Neuron (in vitro differentiated cells): Measurements from ENCODE around the gene EXOC6B.

ENCODE experiments used
- H2AFZ ChIP-seq: one replicate; pipeline ENCODE4 v1.6.1; 2013; ENCODE audit warnings: low read depth, mild to moderate bottlenecking, inconsistent platforms, low read length, moderate library complexity
- H3K27me3 ChIP-seq: one replicate; pipeline ENCODE4 v1.6.1; 2013; ENCODE audit warnings: low read length; ENCODE audit not compliant: insufficient read depth
- H3K36me3 ChIP-seq: one replicate; pipeline ENCODE4 v1.6.1; 2013; ENCODE audit warnings: low read length; ENCODE audit not compliant: insufficient read depth
- H3K4me1 ChIP-seq: one replicate; pipeline ENCODE4 v1.6.1; 2013; ENCODE audit warnings: low read length; ENCODE audit not compliant: insufficient read depth
- H3K4me3 ChIP-seq: 2 replicates; pipeline ENCODE4 v1.5.1; 2013; ENCODE audit warnings: mild to moderate bottlenecking, low read length, moderate library complexity
- H3K9me3 ChIP-seq: one replicate; pipeline ENCODE4 v1.6.1; 2013; ENCODE audit warnings: low read length

The EXOC6B gene

DNA sequence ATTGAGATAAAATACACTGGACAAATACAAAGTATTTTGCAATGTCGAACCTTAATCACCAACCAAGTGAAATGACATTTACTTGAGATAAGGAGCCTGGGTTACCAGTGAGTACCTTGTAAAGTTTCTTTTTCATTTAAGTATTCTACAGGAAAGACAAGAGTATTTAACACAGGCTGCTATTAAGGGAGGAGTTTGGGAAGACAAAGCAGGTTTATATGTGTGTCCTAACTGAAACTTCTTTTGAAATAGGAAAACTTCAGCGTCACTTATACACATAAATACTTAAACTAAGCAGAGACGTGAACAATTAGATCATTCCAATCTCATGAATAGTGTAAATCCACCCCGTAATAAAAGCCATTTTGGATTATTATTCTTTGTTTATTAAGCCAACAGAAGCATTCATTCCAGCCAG is 551.4 kb downstream of the EXOC6B start:
- H3K27me3 ChIP-seq, result no peaks in the 10 kb centered on the region
- no peaks in the 10 kb centered on the region for H3K36me3 ChIP-seq
- H3K4me1 ChIP-seq, result peaks cover 5% of the 10 kb centered on the region
- no peak overlapping the region for H3K4me3 ChIP-seq
- H2AFZ ChIP-seq, result no peak overlapping the region
- H3K9me3 ChIP-seq, result no peaks in the 10 kb centered on the region

DNA sequence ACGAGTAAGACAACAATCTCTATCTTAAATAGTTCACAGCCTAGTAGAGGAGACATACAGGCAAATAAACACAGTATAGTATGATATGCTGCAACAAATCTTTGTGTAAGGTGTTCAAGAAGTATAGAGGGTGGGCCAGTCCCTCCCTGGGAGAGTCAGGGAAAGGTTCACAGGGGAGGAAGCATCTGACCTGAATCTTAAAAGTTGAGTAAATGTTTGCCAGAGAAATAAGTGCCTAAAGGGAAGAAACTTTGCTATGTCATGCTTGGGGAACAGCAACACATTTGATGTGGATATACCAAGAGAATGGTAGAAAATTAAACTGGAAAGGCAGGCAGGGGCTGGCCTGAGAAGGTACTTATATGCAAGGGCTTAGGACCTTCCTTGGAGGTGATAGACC is 552.4 kb downstream of the EXOC6B start:
- no peaks in the 10 kb centered on the region for H3K36me3 ChIP-seq
- no peak overlapping the region for H2AFZ ChIP-seq
- H3K27me3 ChIP-seq, result no peaks in the 10 kb centered on the region
- H3K4me1 ChIP-seq, result peaks cover 4% of the 10 kb centered on the region
- H3K9me3 ChIP-seq, result no peaks in the 10 kb centered on the region
- no peak overlapping the region for H3K4me3 ChIP-seq

DNA sequence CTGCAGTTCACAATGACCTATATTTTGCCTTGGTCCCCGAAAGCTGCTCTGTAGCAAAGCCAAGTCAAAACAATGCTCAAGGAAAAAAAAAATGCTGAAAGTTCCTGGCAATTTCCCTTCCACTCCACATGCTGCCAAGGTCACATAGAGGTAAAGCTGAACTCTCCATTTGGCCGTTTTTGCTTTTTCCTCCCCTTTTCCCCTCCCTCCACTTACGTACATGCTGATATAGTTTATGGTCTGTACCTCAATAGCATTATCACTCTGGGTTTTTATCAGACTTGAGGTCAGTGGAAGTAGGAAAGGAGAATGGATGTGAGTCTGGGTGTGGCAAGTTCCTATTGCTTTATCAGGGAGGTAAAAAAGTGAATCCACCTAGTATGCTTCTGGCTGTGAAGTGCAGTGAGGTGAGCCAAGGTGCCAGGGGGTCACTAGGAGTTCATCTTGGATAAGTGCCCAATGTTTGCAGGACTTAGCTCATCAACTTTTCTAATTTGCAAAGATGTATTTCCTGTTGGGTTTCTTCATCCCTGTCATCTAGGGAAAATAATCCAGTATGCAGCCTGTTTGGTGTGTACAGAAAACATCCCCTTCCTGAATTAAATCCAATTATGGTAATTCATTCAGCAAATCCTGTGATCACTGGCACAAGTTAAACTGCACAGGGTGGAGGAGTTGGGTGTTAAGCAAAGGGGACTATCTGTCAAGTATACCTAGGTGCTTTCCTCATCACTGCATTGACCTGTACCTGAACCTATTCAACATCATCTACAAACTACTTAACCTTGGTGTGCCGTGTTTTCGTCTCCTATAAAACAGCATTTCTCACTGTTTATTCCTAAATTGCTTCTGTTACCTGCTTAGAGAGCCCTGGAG is 553.8 kb downstream of the EXOC6B start:
- Histone ChIP-seq H3K4me1 (no peaks in the 10 kb centered on the region), H3K4me3 (no peak overlapping the region), H3K27me3 (no peaks in the 10 kb centered on the region), H3K36me3 (no peaks in the 10 kb centered on the region), H3K9me3 (no peaks in the 10 kb centered on the region), H2AFZ (no peak overlapping the region)

DNA sequence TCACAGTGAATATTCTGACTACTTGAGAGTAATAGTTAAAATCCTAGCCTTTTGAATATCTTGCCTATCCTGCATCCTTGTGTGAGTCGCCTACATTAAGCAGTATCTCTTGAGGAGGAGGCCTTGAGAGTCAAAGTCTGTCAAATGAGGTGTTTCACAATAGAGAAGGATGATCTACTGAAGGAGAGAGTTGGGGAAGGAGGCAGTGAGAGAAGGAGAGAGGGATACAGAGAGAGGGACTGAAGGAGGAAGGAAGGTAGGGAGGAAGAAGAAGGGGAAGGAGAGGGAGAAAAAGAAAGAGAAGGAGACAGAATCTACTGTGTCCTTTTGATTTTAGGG is 554.6 kb downstream of the EXOC6B start:
- Histone ChIP-seq H3K9me3 (no peaks in the 10 kb centered on the region), H2AFZ (no peak overlapping the region), H3K27me3 (no peaks in the 10 kb centered on the region), H3K4me3 (no peak overlapping the region), H3K36me3 (no peaks in the 10 kb centered on the region), H3K4me1 (no peaks in the 10 kb centered on the region)

DNA sequence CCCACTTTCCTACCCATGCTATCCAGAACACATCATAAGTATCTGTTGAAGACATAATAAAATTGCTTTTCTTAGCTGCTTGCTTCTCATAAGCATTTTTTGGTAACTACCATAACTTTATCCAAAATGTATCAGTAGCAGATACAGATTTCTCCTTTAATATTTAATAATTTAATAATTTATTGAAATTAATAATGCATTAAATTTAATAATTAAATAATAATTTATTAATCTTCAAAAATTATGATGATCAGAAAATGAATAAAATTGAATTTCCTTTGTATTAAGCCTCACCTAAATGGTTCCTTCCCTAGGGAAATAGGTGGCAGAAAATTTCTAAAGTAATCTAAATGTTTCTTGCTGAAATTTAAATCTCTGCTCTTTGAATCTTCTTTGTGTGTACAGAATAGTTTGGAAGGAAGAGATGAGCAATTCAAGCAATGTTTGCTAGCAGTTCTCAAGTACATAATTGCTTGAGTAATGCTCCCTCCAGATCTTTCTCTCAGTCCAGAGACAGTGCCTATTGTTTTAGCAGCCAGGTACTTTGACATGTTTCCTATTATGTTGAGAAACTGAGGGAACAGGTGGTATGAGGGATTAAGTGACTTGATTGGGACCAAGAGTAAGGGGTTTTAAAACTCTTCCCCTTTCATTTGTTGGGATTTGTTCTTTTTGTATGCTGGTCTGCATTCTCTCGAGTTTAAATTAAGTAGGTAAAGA is 555.1 kb downstream of the EXOC6B start:
- no peaks in the 10 kb centered on the region for H3K9me3 ChIP-seq
- H3K36me3 ChIP-seq, result no peaks in the 10 kb centered on the region

DNA sequence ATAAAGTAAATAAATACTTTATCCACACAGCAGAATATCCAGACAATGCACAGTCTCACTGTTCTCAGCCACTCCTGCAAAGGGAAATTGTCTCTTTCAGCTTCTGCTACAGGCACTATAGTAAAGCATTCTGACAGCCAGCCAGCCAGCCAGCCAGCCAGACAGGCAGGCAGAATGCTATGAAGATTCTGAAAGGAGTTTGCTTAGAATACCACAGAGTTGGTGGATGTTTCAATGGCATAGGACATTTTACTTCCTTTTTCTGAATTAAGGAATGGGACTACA is 562.1 kb downstream of the EXOC6B start:
- no peaks in the 10 kb centered on the region for H3K27me3 ChIP-seq
- no peak overlapping the region for H3K4me3 ChIP-seq
- H2AFZ ChIP-seq, result no peak overlapping the region
- no peaks in the 10 kb centered on the region for H3K36me3 ChIP-seq
- H3K4me1 ChIP-seq, result peaks cover 6% of the 10 kb centered on the region
- H3K9me3 ChIP-seq, result no peaks in the 10 kb centered on the region

More for the DNA sequence above, 555.1 kb downstream of the EXOC6B start:
- H3K4me1 ChIP-seq, result no peaks in the 10 kb centered on the region
- H2AFZ ChIP-seq, result no peak overlapping the region
- no peak overlapping the region for H3K4me3 ChIP-seq
- no peaks in the 10 kb centered on the region for H3K27me3 ChIP-seq

DNA sequence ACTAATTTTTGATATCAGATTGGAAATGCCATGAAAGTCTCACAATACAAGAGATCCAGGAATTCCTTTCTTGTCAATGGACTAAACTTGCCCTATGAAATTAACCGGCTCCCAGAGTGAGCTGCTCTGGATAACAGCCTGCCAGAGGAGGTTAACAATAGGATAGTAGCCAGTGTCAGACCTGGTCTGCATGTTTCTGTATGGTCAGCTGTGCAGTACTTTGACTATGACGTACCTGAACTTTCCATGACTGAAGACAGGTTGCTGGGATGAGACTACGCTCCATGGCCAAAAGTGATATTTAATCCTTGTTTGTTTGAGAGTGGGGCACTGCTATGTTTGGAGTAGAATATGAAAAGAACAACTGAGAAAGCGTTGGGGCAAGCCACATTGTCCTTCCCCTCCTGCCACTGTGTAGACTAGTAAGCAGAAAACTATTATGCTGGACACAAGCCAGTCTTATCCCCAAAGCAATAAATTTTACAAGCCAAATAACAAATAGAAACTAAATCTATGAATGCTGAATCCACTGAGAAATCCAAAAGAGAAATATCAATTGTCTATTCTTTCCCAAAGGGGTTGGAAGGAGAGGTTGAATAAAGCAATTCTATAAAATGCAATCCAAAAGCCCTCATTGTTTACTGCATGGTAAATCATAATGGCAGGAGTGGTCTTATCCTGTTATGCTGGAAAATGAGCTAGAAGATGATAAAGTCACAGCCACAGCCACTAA is 562.6 kb downstream of the EXOC6B start:
- Histone ChIP-seq H3K4me1 (peaks cover 6% of the 10 kb centered on the region), H3K27me3 (no peaks in the 10 kb centered on the region), H3K9me3 (no peaks in the 10 kb centered on the region), H2AFZ (no peak overlapping the region), H3K36me3 (no peaks in the 10 kb centered on the region), H3K4me3 (no peak overlapping the region)

DNA sequence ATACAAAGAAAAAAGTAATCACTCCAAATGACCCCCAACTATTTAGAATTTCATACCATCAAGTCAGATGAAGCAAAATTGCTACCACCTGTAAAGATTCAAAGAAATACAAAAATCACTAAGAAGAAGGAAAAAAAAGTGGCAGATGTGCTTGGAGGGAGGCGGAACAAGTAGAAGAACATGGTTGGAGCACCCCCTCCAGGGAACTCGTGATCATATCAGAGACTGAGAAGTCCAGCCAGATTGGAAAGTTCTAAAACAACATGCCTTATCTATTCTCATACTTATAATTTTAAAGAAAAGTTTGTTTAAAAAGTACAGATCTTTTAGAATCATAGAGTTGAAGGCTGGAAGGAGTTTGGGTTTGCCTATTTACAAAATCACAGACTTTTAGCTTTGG is 564.8 kb downstream of the EXOC6B start:
- Histone ChIP-seq H3K9me3 (no peaks in the 10 kb centered on the region), H2AFZ (no peak overlapping the region), H3K4me3 (no peak overlapping the region), H3K36me3 (no peaks in the 10 kb centered on the region), H3K4me1 (peaks cover 6% of the 10 kb centered on the region), H3K27me3 (no peaks in the 10 kb centered on the region)

DNA sequence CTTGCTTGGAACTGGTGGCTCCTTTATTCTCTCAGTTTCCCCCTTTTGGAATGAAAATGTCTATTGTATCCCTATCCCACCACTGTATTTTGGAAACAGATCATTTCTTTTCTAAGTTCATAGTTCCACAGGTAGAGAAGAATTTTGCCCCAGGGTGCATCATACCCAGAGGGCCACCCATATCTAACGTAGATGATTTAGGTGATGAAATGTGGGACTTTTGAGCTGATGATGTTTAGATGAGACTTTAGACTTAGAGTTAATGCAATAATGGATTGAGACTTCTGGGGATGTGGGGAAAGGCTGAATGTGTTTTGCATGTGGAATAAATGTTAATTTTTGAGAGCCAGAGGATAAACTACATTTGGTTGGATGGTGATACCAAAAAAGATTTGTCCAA is 570.3 kb downstream of the EXOC6B start:
- H3K36me3 ChIP-seq, result no peaks in the 10 kb centered on the region
- H3K4me3 ChIP-seq, result no peak overlapping the region
- H3K4me1 ChIP-seq, result no peaks in the 10 kb centered on the region
- H3K9me3 ChIP-seq, result no peaks in the 10 kb centered on the region
- H3K27me3 ChIP-seq, result no peaks in the 10 kb centered on the region
- no peak overlapping the region for H2AFZ ChIP-seq

DNA sequence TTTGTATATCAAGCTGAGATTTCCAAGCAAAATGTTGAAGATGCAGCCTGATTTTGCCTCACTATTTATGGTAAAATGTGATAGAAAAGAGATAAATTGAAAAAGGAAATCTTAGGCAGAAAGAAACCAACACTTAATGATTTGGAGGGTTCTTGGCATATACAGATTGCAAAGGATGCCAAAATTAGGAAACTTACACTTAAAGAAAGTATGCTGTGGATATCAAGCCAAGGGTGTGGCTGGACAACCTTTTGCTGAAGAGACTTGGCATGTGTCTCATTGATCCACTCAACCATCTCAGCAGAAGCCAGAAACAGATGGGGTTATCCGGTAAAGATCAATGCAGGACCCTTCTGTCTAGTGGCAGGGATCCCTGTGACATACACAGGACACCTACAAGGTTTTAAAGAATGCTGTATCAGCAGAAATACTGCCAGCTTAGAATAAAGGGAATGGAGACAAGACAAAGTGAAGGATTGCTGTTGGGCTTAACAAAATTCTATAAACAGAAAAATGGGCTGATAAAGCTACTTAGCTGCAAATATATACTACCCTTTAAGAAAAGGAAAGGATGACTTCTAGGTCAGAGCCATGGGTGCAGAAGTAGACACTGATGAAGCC is 570.9 kb downstream of the EXOC6B start:
- H3K36me3 ChIP-seq, result no peaks in the 10 kb centered on the region
- no peak overlapping the region for H2AFZ ChIP-seq
- H3K27me3 ChIP-seq, result no peaks in the 10 kb centered on the region
- H3K9me3 ChIP-seq, result no peaks in the 10 kb centered on the region
- H3K4me3 ChIP-seq, result no peak overlapping the region
- no peaks in the 10 kb centered on the region for H3K4me1 ChIP-seq

DNA sequence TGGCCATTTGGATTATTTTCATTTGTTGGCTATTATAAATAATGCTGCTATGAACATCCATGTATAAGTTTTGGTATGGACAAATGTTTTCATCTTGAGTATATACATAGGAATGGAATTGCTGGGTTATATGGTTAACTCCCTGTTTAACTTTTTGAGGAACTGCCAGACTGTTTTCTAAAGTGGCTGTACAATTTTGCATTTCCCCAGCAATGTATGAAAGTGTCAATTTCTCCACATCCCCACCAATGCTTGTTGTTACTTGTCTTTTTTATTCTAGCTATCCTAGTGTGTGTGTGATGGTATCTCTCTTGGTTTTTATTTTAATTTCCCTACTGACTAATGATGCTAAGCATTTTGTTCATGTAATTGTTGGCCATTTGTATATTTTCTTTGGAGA is 587.5 kb downstream of the EXOC6B start:
- Histone ChIP-seq H3K4me3 (no peak overlapping the region), H3K27me3 (no peaks in the 10 kb centered on the region), H2AFZ (no peak overlapping the region), H3K4me1 (no peaks in the 10 kb centered on the region), H3K9me3 (no peaks in the 10 kb centered on the region), H3K36me3 (no peaks in the 10 kb centered on the region)

DNA sequence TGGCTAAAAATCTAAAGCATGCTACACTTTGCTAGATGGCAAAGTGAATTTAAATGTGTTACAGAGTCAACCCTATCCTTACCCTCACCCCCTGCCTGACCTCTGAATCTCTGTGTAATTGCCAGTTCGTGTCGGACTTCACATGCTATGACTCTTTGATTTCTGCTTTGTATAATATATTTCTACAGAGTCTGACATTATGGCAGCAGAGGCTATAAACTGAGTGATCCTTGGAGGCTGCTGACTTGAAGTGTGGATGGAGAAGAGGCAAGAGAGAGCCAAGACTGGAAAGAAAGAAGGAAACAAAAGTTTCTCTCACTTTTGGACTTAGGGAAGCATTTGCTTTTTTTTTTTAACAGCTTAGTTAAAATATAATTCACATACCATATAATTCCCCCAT is 588.3 kb downstream of the EXOC6B start:
- H3K9me3 ChIP-seq, result no peaks in the 10 kb centered on the region
- H3K4me3 ChIP-seq, result no peak overlapping the region
- H3K27me3 ChIP-seq, result no peaks in the 10 kb centered on the region

DNA sequence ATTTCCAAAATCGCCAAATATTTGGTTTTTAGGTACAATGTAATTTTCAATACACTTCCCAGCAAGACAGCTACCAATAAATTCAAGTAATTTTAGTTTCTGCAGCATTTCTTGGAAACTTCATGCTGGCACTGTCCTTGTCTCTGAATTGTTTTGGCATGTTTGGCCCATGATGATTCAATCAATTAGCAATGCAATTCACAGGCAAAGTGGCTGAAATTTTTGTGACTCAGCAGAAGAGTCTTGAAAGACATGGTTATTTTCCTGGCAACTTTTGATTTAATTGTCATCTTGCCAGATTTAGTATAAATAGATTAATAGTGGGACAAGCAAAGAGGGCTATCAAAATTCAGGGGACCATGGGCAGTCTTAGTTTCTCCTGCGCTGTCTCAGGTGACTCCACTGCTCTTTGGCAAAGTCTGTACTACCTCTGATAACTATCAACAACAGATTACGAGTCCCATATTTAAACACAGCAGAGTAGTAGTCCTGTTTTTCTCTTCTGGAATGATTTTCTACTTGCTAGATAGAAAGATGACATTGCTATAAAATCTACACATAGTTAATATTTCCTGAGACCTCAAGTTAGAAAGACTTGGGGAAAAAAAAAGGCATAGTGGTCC is 589.3 kb downstream of the EXOC6B start:
- no peak overlapping the region for H2AFZ ChIP-seq
- H3K9me3 ChIP-seq, result no peaks in the 10 kb centered on the region
- no peaks in the 10 kb centered on the region for H3K36me3 ChIP-seq
- no peaks in the 10 kb centered on the region for H3K27me3 ChIP-seq
- no peak overlapping the region for H3K4me3 ChIP-seq
- H3K4me1 ChIP-seq, result no peaks in the 10 kb centered on the region

More for the DNA sequence above, 588.3 kb downstream of the EXOC6B start:
- Histone ChIP-seq H2AFZ (no peak overlapping the region), H3K36me3 (no peaks in the 10 kb centered on the region), H3K4me1 (no peaks in the 10 kb centered on the region)
